ENCODE data around the gene CEP43.

GRCh38 chr6:166950443-166950821 lies 48.8 kb upstream of the CEP43 start:
- no peak for TF ChIP-seq CTCF (IDR thresholded peaks at IDR 0.05)
- TF ChIP-seq REST (IDR thresholded peaks at IDR 0.05; ENCODE audit: insufficient read depth in 1 of 2, low read depth in 2 of 2, low read length in 1 of 2) = no peak
- TF ChIP-seq SIN3A (IDR thresholded peaks at IDR 0.05; ENCODE audit: borderline replicate concordance, insufficient read depth, low read depth, low read length) = no peak
- no peak for TF ChIP-seq POLR2AphosphoS5 (IDR thresholded peaks at IDR 0.05; ENCODE audit: low read depth, low read length)
- no peak for TF ChIP-seq TCF7L2 (IDR thresholded peaks at IDR 0.05; ENCODE audit: low read depth, low read length)
